Embryonic facial prominence (tissue), 1 donor: ENCODE data around the gene SYNPO.

ENCODE experiments used
- DNase-seq: peaks from one replicate; pipeline ENCODE4 v3.0.0-alpha.2; 2016; ENCODE audit errors: extremely low spot score

SYNPO gene

DNA sequence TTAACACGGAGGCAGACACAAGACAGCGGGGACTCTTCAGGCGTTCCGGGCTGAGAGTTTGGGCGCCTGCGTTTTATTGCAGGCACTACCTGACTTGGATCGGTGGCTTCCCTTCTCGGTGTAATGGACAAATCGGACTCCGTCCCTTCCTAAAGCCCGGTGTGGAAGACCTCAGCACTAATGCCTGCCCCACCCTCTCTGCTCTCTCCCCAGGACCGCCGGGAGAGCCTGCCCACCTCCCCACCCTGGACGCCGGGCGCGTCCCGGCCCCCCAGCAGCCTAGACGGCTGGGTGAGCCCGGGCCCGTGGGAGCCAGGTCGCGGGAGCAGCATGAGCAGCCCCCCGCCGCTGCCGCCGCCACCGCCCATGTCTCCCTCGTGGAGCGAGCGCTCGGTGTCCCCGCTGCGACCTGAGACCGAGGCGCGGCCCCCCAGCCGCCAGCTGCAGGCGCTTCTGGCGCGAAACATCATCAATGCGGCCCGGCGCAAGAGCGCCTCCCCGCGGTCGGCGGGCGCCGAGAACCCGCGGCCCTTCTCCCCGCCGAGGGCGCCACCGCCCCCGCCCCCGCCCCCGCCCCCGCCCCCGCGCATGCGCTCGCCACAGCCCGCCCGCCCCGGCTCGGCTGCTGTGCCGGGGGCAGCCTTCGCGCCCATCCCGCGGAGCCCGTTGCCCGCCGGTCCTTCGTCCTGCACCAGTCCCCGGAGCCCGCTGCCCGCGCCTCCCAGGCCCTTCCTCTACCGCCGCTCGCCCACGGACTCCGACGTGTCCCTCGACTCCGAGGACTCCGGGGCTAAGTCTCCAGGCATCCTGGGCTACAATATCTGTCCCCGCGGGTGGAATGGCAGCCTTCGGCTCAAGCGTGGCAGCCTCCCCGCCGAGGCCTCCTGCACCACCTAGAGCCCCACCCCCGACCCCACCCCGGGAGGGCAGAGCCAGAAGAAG, 16.0 kb downstream of the SYNPO start:
- peak; percentile 68 for DNase-seq

DNA sequence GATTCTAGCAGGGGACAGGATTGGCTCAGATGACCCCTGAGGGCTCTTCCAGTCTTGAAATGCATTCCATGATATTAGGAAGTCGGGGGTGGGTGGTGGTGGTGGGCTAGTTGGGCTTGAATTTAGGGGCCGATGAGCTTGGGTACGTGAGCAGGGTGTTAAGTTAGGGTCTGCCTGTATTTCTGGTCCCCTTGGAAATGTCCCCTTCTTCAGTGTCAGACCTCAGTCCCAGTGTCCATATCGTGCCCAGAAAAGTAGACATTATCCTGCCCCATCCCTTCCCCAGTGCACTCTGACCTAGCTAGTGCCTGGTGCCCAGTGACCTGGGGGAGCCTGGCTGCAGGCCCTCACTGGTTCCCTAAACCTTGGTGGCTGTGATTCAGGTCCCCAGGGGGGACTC, 17.7 kb downstream of the SYNPO start:
- no peak for DNase-seq

DNA sequence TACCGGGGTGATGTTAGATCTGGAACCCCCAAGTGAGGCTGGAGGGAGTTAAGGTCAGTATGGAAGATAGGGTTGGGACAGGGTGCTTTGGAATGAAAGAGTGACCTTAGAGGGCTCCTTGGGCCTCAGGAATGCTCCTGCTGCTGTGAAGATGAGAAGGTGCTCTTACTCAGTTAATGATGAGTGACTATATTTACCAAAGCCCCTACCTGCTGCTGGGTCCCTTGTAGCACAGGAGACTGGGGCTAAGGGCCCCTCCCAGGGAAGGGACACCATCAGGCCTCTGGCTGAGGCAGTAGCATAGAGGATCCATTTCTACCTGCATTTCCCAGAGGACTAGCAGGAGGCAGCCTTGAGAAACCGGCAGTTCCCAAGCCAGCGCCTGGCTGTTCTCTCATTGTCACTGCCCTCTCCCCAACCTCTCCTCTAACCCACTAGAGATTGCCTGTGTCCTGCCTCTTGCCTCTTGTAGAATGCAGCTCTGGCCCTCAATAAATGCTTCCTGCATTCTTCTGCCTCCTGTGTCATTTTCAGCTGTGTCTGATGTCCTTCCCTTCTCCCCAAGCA, 18.3 kb downstream of the SYNPO start:
- DNase-seq, result no peak

DNA sequence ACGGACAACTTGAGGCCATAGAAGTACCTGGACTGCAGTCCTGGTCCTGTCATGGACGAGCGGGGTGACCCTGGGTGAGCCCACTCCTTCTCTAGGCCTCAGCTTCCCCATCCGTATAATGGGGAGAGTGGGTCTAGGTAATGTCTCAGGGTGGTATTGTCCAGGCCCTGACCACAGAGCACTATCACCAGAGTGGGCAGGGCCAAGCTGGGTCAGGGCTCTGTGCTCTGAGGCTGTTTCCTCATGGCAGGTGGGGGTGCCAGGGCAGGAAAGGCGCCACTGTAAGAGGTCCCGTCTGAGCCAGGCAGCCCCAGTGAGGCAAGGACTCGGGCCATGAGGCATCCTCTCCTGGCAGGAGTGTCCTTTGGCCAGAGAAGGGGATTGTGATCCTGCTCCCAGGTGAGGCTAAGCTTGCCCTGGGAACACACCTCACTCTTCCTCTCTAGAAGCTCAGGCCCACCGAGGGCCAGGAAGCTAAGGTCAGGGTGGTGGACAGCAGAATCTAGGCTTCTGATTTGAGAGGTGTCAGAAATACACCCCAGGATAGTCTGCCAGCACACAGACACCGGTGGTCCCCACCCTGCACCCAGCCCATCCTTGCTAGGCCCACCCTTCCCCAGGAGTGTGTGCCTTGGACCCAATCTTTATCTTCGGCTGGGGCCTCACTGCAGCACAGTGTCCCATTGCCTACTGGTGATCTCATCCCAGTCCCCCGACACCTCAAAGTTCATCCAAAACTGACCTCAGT, 19.1 kb downstream of the SYNPO start:
- no peak for DNase-seq

DNA sequence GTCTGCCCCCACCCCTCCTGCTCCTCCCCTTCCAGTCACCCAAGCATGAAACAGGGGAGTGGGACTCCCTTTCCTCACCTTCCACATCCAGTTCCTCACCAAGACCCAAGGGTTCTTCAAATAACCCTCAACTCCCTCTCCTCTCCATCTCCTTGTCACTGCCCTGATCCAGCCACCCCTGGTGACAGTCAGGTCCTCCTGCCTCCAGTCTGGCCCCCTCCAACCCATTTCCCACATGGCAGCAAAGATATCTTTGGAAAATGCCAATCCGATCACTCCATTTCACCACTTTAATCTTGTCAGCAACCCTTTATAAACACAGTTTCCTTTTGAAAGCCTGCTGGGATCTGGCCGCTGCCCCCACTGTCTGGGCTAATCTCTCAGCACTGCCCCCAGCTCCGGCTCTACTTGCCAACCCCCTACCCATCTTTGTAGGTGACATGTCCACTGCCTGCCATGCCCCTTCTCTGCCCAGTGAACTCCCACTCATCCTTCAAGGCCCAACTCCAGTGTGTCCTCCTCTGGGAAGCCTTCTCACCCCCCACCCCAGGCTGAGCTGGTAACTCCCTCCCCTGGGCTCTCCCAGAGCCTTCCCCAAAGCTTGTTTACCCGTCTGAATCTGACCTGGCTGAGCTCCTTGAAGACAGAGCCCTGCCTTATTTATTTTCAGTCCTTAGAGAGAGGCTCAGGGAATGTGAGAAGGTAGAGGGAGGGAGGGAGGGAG, 19.8 kb downstream of the SYNPO start:
- no peak for DNase-seq

DNA sequence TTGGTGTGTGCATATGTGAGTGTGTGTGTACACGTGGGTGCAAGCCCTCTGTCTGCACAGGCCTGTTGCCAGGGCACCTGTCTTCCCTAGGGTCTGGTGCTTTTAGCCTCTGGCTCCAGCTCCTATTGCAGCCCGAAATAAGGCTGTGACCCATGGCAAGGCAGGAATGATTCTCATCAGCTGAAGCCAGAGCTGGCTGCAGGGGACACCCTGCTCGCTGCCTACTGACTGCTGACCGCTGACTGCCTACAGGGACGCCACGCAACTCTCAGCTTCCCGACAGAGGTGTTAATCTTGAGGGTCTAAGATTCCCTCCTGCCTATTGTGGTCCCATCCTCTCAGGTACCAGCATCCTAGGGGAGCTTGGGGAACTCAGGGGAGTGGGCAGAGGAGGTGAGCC, 20.6 kb downstream of the SYNPO start, which contains the start of gene MYOZ3:
MYOZ3 (plus strand) TSS at position 166 of the 400 bp plus-strand sequence. CDS start 1,691 bp downstream, outside the sequence.
- DNase-seq, result no peak

DNA sequence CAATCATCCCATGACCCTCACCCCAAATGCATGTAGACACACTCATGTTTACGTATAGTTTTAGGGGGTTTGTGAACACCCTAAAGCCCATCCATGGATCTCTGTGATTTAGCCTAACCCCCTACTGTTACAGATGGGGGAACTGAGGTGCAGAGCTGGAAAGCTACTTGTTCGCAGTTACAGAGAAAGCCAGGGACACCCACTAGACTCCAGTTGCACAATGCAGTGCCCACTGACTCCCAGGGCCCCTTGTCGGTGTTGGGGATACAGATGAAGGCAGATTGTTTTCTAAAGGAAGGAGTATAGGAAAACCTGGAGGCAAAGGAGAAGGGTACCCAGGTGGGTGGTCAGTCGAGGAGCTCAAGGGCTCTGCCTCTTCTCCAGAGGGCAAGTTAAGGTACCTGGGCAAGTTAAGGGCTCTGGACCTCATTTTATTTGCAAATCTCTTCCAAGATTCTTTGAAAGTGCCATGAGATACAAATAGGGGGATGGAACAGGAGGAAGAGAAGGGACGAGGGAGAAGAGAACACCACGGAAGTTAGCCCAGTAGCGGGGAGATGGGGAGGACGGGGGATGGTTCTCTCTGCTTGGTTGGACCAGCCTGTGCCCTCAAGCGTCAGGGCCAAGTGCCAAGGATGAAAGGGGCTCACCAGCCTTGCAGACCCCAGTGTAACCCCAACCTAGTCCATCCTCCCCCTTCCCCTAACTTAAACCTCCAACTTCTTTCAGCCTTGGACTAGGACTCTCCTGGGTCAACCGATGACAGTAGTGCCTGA, 21.5 kb downstream of the SYNPO start:
- DNase-seq, result no peak

DNA sequence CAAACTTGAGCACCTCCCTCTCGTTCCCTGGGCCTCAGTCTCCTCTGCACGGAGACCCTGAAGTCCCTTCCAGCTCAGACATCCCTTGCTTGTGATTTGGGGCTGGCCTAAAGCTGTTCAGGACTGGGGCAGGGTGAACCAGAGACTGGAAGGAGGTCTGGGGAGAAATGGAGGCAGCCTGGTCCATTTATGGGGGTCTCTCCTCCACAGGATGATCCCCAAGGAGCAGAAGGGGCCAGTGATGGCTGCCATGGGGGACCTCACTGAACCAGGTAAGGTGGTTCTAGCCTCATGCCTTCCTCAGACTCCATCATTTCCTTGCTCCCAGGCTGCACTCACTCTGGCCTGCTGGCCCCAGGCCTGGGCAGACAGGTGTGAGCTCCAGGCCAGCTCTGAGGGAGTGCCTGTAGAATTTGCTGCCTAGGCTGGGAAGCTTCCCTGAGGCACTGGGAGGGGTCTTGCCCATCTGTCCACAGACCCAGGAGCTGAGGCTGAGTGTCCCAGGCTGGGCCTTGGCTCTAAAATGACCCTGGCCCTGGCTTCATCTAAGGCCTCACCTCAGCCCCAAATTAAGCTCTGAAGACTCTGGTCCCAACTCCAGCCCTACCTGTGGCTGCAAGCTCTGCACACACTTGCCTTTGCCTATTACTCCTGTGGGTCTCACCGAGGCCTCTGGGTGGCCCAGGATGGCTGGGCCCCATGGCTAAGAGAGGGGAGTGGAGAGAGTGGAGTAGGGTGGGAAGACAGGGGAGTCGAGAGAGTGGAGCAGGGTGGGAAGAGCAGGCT, 22.5 kb downstream of the SYNPO start:
- DNase-seq, result no peak

DNA sequence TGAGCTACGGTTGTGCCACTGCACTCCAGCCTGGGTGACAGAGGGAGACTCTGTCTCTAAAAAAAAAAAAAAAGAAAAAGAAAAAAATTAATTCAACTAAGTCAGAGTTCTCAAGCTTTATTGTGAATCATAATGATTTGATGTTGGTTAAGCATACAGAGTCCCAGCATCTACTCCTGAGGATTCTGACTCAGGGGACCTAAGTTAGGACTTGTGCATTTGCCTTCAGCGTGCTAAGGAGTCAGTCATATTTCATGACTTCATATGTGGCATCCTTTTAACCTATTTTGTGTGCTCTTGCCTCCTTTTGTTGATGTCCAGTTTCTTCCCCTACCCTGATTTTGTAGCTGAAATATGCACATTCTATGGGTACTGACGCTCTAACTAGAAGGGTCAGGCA, 23.5 kb downstream of the SYNPO start:
- DNase-seq, result no peak

DNA sequence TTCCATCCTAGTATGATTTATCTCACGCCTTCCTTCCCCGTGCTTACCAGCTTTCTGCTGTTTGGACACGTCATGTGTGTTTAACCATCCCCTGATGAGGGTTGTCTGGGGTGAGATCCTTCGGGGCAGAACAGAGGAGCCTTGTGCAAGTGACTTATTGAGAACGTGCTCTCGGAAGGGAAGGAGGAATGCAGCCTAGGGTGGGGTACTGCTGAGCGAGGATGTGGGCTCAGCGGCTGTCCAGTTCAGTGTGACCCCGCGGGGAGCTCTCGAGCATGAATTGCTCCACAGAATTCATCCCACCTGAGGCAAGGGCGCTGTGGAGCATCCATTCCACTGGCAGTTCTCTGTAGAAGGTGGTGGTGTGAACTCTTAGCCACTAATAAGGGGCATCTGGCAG, 24.6 kb downstream of the SYNPO start:
- no peak for DNase-seq

DNA sequence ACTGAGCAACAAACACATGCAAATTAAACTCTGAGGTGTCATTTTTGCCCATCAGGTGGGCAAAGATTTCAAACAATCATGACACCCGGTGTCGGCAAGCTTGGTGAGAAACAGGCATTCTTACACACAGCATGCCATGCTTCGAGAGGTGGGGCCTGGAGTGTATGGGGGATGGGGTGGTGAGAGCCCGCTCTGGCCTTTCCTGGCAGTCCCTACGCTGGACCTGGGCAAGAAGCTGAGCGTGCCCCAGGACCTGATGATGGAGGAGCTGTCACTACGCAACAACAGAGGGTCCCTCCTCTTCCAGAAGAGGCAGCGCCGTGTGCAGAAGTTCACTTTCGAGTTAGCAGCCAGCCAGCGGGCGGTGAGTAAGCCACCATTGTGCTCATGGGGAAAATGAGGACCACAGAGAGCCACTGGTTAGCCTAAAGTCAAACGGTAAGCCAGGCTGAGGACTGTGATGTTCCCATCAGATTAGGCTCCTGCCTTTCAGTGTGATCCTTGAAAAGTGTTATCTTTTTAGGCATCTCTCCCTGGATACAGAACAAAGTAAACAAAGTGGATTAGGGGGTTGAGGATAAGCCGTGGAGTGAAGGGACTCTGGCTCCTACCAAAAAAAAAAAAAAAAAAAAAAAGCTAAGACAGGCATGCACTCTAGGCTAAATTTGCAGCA, 30.0 kb downstream of the SYNPO start:
- no peak for DNase-seq

DNA sequence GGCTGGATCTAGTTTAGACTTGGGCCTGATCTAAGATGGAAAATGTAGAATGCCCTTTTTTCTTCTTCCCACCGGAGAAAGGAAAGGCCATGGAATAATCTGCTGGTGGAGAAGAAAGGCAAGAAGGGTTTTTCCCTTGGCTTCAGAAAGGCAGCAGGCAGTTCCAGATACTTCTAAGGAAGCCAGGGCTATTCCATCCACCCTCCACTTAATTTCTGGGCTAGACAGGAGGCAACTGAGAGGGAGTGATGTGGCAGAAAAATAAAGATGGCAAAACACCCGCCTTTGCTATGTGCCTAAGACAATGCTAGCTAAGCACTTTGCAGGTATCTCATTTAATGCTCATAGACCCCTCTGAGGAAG, 30.5 kb downstream of the SYNPO start:
- DNase-seq, result no peak

DNA sequence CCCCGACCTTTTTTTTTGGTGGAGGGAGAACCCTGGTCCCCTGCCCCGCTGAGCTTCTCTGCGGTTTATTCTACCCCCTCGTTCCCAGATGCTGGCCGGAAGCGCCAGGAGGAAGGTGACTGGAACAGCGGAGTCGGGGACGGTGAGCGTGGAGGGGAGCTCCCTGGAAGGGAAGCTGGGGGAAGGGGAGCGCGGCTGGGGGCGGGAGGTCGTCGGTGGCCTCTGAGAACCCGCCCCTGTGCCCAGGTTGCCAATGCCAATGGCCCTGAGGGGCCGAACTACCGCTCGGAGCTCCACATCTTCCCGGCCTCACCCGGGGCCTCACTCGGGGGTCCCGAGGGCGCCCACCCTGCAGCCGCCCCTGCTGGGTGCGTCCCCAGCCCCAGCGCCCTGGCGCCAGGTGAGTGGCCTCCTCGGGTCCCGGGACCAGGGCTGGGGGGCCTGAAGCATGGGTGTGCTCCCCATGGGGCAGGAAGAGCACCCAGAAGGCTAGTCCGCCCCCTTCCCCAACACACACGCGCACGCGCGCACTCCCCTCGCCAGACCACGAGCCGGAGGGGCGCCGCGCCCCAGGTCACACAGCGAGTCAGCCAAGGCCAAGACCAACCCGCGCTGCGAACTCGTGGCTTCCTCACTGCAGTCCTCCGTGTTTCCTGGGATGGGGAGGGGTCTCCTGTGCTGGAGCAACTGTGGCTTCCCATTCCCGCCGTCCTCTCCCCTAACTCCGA, 31.2 kb downstream of the SYNPO start:
- no peak for DNase-seq

DNA sequence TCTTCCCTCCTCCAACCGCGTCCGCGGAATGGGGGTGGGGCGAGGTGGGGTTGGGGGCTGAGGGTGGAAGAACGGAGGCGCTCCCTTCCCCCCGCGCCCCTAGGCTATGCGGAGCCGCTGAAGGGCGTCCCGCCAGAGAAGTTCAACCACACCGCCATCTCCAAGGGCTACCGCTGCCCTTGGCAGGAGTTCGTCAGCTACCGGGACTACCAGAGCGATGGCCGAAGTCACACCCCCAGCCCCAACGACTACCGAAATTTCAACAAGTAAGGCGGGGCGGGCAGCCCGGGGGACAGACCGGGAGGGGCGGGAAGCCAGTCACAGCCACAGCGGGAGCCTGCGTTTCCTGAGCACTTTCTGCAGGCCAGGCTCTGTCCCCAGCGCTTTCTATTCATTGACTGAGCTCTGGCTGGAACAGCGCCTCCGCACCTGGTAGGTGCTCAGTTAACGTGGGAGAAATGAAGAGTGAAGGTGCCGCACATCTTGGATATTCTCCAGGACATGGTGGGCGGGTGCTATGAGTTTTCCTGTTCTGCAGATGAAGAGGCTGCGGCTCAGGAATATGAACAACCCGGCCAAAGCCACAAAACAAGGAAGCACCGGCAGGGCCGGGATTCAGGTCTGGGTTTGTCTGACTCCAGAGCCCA, 31.9 kb downstream of the SYNPO start:
- DNase-seq, result no peak

DNA sequence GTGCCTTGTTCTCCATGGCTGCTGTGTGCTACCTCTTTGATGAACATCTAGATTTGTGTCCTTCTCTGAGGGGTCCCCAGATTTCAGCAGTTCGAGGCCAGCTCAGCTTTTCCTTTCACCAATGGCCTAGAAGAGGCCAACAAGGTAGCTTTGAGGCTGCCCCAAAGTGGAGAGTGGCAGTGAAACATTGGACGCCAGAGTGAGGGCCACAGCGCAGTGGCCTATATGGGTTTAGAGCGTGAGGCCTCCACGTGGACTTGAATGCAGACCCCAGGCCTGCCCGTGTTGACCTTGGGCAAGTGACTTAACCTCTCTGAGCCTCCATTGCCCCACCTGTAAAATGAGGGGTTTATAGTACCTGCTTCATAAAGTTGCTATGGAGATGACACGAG, 32.4 kb downstream of the SYNPO start:
- no peak for DNase-seq

DNA sequence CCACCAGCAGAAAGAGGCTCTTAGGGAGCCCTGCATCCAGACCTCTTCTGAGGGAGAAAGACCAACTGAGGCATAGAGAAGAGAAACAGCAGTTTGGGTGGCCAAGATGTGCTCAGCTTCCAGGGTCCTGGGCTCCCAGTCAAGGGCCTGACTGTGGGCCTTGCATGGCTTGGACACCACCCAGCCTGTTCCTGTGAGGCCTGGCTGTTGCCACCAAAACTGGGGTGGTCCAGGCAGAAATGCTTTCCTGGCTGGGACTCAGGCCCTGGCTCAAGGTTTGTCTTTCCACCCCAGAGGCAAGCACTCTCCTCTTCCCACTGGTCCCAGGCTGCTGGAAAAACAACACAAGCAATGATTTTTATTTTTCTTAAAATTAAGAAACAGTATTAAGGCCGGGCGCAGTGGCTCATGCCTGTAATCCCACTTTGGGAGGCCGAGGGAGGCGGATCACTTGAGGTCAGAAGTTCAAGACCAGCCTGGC, 33.9 kb downstream of the SYNPO start:
- DNase-seq, result no peak

DNA sequence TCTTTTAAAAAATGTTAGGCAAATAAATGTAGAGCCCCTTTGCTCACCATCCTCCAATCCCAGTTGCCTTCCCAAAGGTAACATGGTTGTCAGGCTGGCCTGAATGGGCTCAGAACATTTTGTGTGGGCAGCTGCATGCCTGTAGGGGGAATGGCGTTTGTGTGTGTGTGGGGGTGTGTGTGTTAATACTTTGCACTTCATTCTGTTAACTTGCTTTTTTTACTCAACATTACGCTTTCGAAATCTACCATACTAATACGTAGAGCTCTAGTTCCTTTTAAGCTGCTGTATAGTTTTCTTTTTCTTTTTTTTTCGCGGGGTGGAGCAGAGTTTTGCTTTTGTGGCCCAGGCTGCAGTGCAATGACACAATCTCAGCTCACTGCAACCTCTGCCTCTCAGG, 34.6 kb downstream of the SYNPO start:
- DNase-seq, result no peak

DNA sequence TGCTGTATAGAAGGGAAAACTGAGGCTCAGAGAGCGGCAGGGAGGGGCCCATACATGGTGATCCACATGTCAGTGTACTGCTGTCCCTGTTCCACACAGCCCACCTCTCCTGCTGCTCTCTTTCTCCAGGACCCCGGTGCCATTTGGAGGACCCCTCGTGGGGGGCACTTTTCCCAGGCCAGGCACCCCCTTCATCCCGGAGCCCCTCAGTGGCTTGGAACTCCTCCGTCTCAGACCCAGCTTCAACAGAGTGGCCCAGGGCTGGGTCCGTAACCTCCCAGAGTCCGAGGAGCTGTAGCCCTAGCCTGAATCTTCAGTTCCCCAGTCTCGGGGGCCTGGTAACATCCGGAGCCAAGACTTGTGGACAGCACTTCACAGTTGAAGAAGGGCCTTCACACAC, 36.1 kb downstream of the SYNPO start:
- DNase-seq, result no peak

DNA sequence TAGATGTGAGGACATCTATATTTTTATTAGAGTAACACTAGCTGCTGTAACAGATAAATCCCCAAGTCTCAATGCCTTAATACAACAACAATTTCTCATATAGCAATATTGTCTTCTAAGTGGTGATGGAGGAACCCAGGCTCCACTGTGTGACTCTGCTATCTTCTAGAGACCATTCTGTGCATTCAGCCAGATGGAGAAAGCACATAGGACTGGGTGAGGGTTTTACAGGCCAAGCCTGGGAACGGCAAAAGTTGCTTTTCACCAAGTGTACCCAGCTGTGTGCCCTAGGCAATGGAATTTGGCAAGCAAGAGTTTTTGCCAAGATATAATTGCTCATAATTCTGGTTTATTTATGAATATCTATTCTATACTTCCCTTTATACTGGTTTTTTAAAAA, 48.7 kb downstream of the SYNPO start:
- DNase-seq, result no peak
